GM19395 (cell line): ENCODE results near the gene RRAGB.
A peak's percentile ranks its signal among the peaks of the same experiment; 100 is the strongest.
"Not testable (repeated sequence)": the region's sequence is repeated elsewhere in the genome, so short reads cannot be mapped to it uniquely, and the experiment has no call there.

Experiments used
- ATAC-seq: cut with Tn5 transposase; IDR thresholded peaks from one replicate; pipeline ENCODE4 v1.9.1; 2021; ENCODE audit warnings: mild to moderate bottlenecking, moderate library complexity; ENCODE audit not compliant: unreplicated experiment

The RRAGB gene

DNA sequence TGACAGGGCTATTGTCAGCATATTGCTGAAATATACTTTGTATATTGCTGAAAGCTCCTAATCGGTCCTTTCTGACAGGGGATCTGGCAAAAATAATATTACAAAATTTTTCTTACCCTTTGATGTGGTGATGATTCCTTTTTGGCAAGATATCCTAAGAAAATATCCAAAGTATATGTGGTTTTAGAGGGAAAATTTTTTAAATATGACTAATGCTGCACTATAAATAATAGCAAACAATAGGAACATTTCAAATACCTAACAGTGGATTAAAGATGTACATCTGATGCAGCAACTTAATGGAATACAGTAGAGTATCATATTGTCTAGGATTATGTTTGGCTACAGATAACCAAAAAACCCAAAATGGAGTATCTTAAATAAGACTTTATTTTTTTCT, 49.6 kb downstream of the RRAGB start:
- ATAC-seq = no peak

DNA sequence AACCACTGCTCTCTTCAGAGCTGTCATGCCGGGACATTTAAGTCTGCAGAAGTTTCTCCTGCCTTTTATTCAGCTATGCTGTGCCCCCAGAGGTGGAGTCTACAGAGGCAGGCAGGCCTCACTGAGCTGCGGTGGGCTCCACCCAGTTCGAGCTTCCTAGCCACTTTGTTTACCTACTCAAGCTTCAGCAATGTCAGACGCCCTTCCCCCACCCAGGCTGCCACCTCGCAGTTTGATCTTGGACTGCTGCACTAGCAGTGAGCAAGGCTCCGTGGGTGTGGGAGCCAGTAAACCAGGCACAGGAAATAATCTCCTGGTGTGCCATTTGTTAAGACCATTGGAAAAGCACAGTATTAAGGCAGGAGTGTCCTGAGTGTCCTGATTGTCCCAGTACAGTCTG, 56.9 kb downstream of the RRAGB start:
- not testable (repeated sequence) for ATAC-seq

DNA sequence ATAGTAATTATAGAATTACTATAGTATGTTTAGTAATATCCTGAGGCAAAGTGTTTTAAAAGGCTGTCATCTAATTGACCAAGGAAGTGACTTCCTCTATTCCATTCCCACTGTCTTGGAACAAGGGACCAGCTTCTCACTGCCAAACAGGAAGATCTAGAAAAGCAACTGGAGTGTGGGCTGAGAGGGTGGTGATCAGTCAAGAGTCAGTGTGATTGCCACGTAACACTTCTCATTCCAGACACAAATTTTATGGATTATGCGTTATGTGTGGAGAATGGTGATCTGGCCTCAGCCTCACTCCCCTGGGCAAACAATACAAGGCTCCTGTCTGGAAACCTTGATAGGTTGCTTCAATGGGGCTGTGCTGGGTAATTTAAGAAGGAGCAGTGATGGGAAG, 60.0 kb downstream of the RRAGB start:
- no peak for ATAC-seq

DNA sequence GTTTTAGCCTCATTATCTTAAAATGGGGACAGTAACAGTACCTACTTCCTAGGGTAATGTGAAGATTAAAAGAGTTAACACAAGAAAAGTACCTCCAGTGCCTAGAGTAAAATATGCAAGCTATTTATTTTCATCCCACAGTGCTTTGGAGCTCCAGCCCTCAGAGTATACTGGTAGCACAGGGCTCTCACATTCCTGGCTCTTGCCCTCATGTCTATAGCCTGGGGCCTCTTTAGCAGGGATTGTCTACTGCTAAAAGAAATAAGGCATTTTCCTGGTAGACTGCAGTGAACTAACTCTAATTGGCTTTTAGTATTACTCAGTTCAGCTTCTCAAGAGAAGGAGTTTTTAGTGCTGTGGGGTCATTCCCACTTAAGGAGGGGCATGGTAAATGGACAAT, 60.8 kb downstream of the RRAGB start:
- no peak for ATAC-seq

DNA sequence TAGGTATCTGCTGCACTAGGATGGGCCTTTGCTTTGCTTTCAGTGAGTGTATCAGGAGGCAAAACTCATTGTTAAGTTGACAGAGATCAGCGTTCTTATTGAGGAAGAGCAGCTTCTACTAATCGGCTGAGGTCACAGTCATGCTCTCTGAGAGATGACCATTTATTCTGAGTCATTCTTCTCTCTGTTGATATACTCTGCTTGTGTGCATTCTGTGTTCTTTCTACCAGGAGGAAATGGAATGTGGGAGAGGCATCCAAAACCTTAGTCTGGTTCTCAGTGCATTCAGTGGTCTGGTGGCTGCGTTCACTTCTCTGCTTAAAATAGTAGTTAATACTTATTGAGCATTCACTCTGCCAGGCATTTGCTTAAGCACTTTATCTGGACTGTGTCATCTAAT, 66.2 kb downstream of the RRAGB start:
- no peak for ATAC-seq

DNA sequence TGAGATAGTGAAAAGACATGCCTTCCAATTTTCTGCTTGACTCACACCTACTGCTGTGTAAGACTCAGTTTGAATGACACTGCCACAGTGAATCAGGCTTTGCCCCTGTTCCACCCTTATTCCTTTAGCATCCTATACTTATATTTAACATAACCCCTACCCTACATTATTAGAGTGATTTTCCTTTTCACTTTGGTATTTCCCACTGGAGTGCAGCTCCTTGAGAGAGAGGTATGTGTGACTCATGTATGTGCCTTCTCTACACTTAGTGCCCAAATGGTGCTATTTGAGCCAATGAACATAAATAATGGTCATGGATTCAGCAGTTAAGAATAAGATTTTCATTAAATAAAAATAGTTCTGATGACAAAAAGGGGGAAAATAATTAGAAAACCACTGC, 69.5 kb downstream of the RRAGB start:
- ATAC-seq = no peak

DNA sequence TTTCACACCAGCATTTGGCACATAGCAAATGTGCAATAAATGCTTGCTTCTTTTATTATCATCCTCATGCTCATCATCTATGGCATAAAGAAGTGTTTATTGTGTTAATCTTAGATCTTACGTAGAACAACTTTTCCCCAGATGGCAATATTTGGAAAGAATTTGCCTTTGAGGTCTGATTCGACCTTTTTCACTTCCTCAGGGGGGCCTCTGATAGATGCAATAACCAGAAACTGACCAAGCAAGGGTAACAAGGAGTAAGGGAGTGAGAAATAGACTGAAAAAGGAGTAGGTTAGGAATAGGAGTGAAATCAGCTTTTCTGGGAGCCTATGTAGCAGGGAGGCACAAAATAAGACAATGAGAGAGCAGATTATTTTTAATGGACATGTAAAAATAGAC, 70.2 kb downstream of the RRAGB start:
- no peak for ATAC-seq

DNA sequence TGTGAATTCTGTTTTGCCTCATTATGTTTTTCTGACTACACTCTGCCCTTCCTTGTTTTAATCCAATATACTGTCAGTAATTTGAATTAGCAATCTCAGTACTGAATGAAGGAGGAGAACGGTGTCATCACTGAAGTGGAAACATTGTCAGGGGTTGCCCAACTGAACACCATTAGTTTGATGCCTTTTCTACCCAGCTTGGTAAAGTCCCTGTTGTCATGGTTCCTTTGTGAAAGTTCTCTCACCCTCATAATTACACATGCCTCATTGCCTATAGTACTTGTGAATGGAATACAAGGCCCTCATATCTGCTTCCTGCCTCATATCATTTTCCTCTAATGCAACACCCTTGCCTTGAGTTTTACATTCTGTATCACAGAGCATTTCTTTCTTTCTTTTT, 76.9 kb downstream of the RRAGB start:
- peak; percentile 95 for ATAC-seq

DNA sequence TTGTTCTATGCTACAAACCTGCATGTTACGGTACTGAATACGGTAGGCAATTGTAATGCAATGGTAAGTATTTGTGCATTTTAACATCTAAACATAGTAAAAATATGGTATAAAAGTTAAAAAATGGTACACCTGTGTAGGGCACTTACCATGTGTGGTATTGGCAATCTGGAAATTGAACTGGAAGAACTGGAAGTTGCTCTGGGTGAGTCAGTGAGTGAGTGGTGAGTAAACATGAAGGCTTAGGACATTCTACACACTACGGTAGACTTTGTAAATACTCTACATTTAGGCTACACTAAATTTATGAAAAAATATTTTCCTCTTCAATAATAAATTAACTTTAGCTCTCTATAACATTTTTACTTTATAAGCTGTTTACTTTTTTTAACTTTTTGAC, 78.9 kb downstream of the RRAGB start:
- no peak for ATAC-seq

DNA sequence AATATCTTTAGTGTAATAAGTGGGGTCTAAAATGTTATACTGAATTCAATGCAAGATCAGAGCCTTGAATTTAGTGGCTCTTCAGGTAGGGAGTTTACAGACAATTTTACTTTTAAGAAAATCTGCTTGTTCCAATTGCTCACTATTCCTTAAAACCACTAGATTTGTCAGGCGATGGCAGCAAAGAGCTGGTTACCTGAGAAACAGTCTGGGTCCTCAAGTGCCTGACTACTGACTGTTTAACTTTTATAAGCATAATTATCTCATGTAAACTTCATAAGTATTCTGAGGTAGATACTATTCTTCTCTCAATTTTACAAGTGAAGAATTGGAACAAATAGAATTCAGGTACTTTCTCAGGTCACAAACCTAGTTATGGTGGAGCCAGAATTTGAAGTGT, 84.3 kb downstream of the RRAGB start:
- ATAC-seq = no peak
